HEK293 (cell line): ENCODE results near the gene FADS1.

Experiments used
- CTCF ChIA-PET: fragments of 350-600 bp; formaldehyde crosslinking; extraction: SDS; loops from one replicate; lab custom pipeline; 2021; ENCODE audit warnings: antibody characterized with exemption; lab: Yijun Ruan, JAX
- POLR2A ChIA-PET: fragments of 300-600 bp; formaldehyde crosslinking; extraction: SDS; loops from one replicate; lab custom pipeline; 2020; ENCODE audit warnings: antibody characterized with exemption, inconsistent platforms; lab: Yijun Ruan, JAX
- H3K27ac ChIP-seq: fragments of 200-500 bp; sonication (Bioruptor generic); 2 replicates; pipeline ENCODE4 v1.5.1; 2014; ENCODE audit warnings: low read depth, low read length, control low read depth, inconsistent platforms; ENCODE audit errors: extremely low read depth
- H3K36me3 ChIP-seq, 2 experiments: fragments of 200-500 bp in 1 of 2; sonication (Bioruptor generic) in 1 of 2; 1 replicate in 1 of 2; 2 replicates in 1 of 2; pipeline ENCODE4 v1.5.1; 2014 to 2017; ENCODE audit warnings: inconsistent platforms in 2 of 2, low read length in 2 of 2; ENCODE audit not compliant: control insufficient read depth in 2 of 2, insufficient read depth in 1 of 2
- H3K4me1 ChIP-seq: fragments of 200-500 bp; sonication (Bioruptor generic); 2 replicates; pipeline ENCODE4 v1.5.1; 2014; ENCODE audit warnings: mild to moderate bottlenecking, low read length, inconsistent platforms; ENCODE audit not compliant: control insufficient read depth, insufficient read depth
- H3K4me3 ChIP-seq: 2 replicates; pipeline ENCODE4 v1.5.1; 2011; ENCODE audit warnings: low read depth, mild to moderate bottlenecking, control low read depth, low read length, moderate library complexity
- H3K9me3 ChIP-seq: fragments of 200-500 bp; sonication (Bioruptor generic); 2 replicates; pipeline ENCODE4 v1.5.1; 2014; ENCODE audit warnings: low read depth, low read length, inconsistent platforms; ENCODE audit not compliant: control insufficient read depth, insufficient read depth
- AEBP2 ChIP-seq: fragments of 450-650 bp; formaldehyde crosslinking; IDR thresholded peaks from 2 replicates; pipeline ENCODE4 v1.5.1; 2016; ENCODE audit warnings: missing biosample characterization, missing genetic modification characterization, borderline replicate concordance
- BCL11A ChIP-seq: fragments of 450-650 bp; formaldehyde crosslinking; IDR thresholded peaks from 2 replicates; pipeline ENCODE4 v1.5.1; 2016; ENCODE audit warnings: low read depth, missing biosample characterization, missing genetic modification characterization
- KLF10 ChIP-seq: fragments of 450-650 bp; IDR thresholded peaks from 2 replicates; pipeline ENCODE4 v1.5.1; 2018; ENCODE audit warnings: missing biosample characterization, mild to moderate bottlenecking, missing genetic modification characterization
- PRDM2 ChIP-seq: fragments of 450-650 bp; formaldehyde crosslinking; IDR thresholded peaks from 2 replicates; pipeline ENCODE4 v1.5.1; 2016; ENCODE audit warnings: missing biosample characterization, missing genetic modification characterization, borderline replicate concordance
- SP7 ChIP-seq: fragments of 450-650 bp; formaldehyde crosslinking; IDR thresholded peaks from 2 replicates; pipeline ENCODE4 v1.5.1; 2016; ENCODE audit warnings: missing biosample characterization, missing genetic modification characterization
- ZBTB17 ChIP-seq: fragments of 450-650 bp; formaldehyde crosslinking; IDR thresholded peaks from 2 replicates; pipeline ENCODE4 v1.5.1; 2016; ENCODE audit warnings: missing biosample characterization, missing genetic modification characterization
- ZNF19 ChIP-seq: fragments of 450-650 bp; formaldehyde crosslinking; IDR thresholded peaks from 2 replicates; pipeline ENCODE4; 2016; ENCODE audit warnings: missing biosample characterization, missing genetic modification characterization, low read depth
- ZNF23 ChIP-seq: fragments of 450-650 bp; formaldehyde crosslinking; IDR thresholded peaks from 2 replicates; pipeline ENCODE4 v1.5.1; 2016; ENCODE audit warnings: missing biosample characterization, missing genetic modification characterization, borderline replicate concordance
- ZNF280C ChIP-seq: fragments of 450-650 bp; formaldehyde crosslinking; IDR thresholded peaks from 2 replicates; pipeline ENCODE4 v1.5.1; 2016; ENCODE audit warnings: missing biosample characterization, missing genetic modification characterization
- ZNF292 ChIP-seq: fragments of 450-650 bp; formaldehyde crosslinking; IDR thresholded peaks from 2 replicates; pipeline ENCODE4 v1.5.1; 2016; ENCODE audit warnings: low read depth, missing biosample characterization, missing genetic modification characterization, borderline replicate concordance
- ZNF302 ChIP-seq: fragments of 450-650 bp; formaldehyde crosslinking; IDR thresholded peaks from 2 replicates; pipeline ENCODE4 v1.5.1; 2016; ENCODE audit warnings: missing biosample characterization, missing genetic modification characterization, low read depth
- ZNF341 ChIP-seq: fragments of 450-650 bp; formaldehyde crosslinking; IDR thresholded peaks from 2 replicates; pipeline ENCODE4; 2016; ENCODE audit warnings: low read depth, missing biosample characterization, missing genetic modification characterization
- ZNF391 ChIP-seq: fragments of 450-650 bp; formaldehyde crosslinking; IDR thresholded peaks from 2 replicates; pipeline ENCODE4 v1.5.1; 2016; ENCODE audit warnings: low read depth, missing biosample characterization, missing genetic modification characterization, borderline replicate concordance
- ZNF510 ChIP-seq: fragments of 450-650 bp; formaldehyde crosslinking; IDR thresholded peaks from 2 replicates; pipeline ENCODE4 v1.5.1; 2018; ENCODE audit warnings: mild to moderate bottlenecking, missing genetic modification characterization, missing biosample characterization; ENCODE audit not compliant: insufficient replicate concordance
- ZNF514 ChIP-seq: fragments of 450-650 bp; formaldehyde crosslinking; IDR thresholded peaks from 2 replicates; pipeline ENCODE4 v1.5.1; 2016; ENCODE audit warnings: missing biosample characterization, missing genetic modification characterization
- ZNF529 ChIP-seq: fragments of 450-650 bp; formaldehyde crosslinking; IDR thresholded peaks from 2 replicates; pipeline ENCODE4 v1.5.1; 2017; ENCODE audit warnings: missing genetic modification characterization, missing biosample characterization; ENCODE audit not compliant: insufficient replicate concordance
- ZNF585B ChIP-seq: fragments of 450-650 bp; formaldehyde crosslinking; IDR thresholded peaks from 2 replicates; pipeline ENCODE4 v1.5.1; 2016; ENCODE audit warnings: missing biosample characterization, missing genetic modification characterization
- ZNF677 ChIP-seq: fragments of 450-650 bp; IDR thresholded peaks from 2 replicates; pipeline ENCODE4 v1.5.0; 2018; ENCODE audit warnings: missing biosample characterization, mild to moderate bottlenecking, missing genetic modification characterization, moderate library complexity
- ZNF785 ChIP-seq: fragments of 450-650 bp; formaldehyde crosslinking; IDR thresholded peaks from 2 replicates; pipeline ENCODE4 v1.5.1; 2016; ENCODE audit warnings: missing biosample characterization, missing genetic modification characterization
- ZSCAN18 ChIP-seq: fragments of 450-650 bp; formaldehyde crosslinking; IDR thresholded peaks from 2 replicates; pipeline ENCODE4 v1.5.1; 2016; ENCODE audit warnings: missing biosample characterization, missing genetic modification characterization

FADS1 gene

GRCh38 chr11:61782299-61782698 is 34.5 kb downstream of the FADS1 start (continued):
- TF ChIP-seq ZNF341 (tag by site-specific recombination) (no peak), ZNF302 (tag by site-specific recombination) (no peak), ZNF785 (tag by site-specific recombination) (no peak), ZNF514 (tag by site-specific recombination) (no peak), PRDM2 (tag by site-specific recombination) (no peak), ZNF529 (no peak), SP7 (no peak), ZNF23 (tag by site-specific recombination) (no peak), ZNF292 (tag by site-specific recombination) (no peak)
- TF ChIP-seq, all 188 proteins: peak for 0

GRCh38 chr11:61781585-61781984 is 35.2 kb downstream of the FADS1 start:
- CTCF ChIA-PET = interaction anchor here (1.3 to 2.9 kb wide), 3 partner anchors 10 to 34 kb away, joined by 4 to 10 read pairs (median 6); no protein-coding TSS in a partner anchor
- POLR2A ChIA-PET = no interaction called here
- no peaks in the 10 kb centered on the region for H3K9me3 ChIP-seq
- H3K4me1 ChIP-seq = no peaks in the 10 kb centered on the region
- peaks cover 0 to 48% of the 10 kb centered on the region in 2 experiments; a peak in 1 of 3 replicates for H3K36me3 ChIP-seq
- no peak overlapping the region for H3K27ac ChIP-seq
- no peak overlapping the region for H3K4me3 ChIP-seq
- peak; percentile 56 for TF ChIP-seq ZBTB17 (tag by site-specific recombination)
- no peak for TF ChIP-seq ZNF585B (tag by site-specific recombination)
- TF ChIP-seq ZNF280C (tag by site-specific recombination) = no peak

- no peaks in the 10 kb centered on the region for H3K9me3 ChIP-seq
- no peaks in the 10 kb centered on the region for H3K4me1 ChIP-seq
- H3K27ac ChIP-seq = no peak overlapping the region
- H3K4me3 ChIP-seq = no peak overlapping the region
- peaks cover 0 to 39% of the 10 kb centered on the region in 2 experiments; a peak in 1 of 3 replicates for H3K36me3 ChIP-seq
- ChIA-PET POLR2A (interaction anchor here (1.2 kb wide), 1 partner anchor 9 kb away, joined by 5 read pairs; no protein-coding TSS in a partner anchor), CTCF (interaction anchor here (0.8 to 2.9 kb wide), 6 partner anchors 9 to 117 kb away, joined by 3 to 10 read pairs (median 4); no protein-coding TSS in a partner anchor)
- TF ChIP-seq BCL11A (tag by site-specific recombination) = no peak
- no peak for TF ChIP-seq ZNF302 (tag by site-specific recombination)
- TF ChIP-seq ZNF19 (tag by site-specific recombination) = no peak
- TF ChIP-seq ZNF677 (tag by site-specific recombination) = no peak
- TF ChIP-seq AEBP2 (tag by site-specific recombination) = no peak
- TF ChIP-seq KLF10 (tag by site-specific recombination) = no peak
- no peak for TF ChIP-seq ZNF510 (tag by site-specific recombination)
- TF ChIP-seq ZSCAN18 (tag by site-specific recombination) = no peak
- TF ChIP-seq ZNF391 (tag by site-specific recombination) = no peak
Measured at GRCh38 chr11:61780581-61781162, 36.1 kb downstream of the FADS1 start.
